ENCODE results near the gene NXT1.
"Not testable (repeated sequence)": the region's sequence is repeated elsewhere in the genome, so short reads cannot be mapped to it uniquely, and the experiment has no call there.

NXT1 gene

DNA sequence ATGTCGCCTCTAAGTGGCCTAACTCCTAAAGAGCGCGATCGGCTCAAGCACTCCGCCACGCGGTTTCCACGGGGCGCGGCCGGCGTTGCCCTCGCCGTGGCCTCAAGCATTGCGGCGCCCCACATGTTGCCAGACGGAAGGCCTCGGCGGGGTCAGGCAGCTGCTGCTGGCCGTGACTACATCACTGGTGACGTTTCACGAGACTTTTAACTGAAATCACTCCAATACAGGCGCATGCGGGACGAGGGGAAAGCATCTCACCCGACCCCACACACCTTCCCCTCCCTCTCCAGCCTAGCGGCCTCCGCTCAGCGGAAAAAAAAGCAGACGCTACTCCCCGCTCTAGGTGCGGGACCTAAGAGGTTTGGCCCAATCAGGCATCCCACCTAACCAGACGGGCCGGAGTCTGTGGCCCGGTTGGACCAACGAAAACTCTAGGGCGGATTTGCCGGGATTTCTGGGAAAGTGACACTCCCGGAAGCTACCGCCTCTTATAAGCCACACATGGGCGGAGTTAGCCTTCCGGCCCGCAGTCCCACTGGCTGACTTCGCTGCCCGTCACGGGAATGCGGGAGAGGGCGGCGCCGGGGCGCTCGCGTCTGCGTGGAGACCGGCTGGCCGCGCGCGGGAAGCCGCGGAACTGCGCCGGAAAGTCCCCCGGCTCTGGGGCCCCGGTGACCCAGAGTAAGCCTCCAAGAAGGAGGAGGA is at the start of gene NXT1:
NXT1 (plus strand) TSS at position 596 of the 708 bp plus-strand sequence. CDS start 3,251 bp downstream, outside the sequence.
- peak; percentile 90 for DNase-seq (ENCODE audit: low read depth)

- DNase-seq (ENCODE audit: low read depth): no peak
These were observed 49.0 kb upstream of the NXT1 start for GRCh38 chr20:23301436-23302050.

DNA sequence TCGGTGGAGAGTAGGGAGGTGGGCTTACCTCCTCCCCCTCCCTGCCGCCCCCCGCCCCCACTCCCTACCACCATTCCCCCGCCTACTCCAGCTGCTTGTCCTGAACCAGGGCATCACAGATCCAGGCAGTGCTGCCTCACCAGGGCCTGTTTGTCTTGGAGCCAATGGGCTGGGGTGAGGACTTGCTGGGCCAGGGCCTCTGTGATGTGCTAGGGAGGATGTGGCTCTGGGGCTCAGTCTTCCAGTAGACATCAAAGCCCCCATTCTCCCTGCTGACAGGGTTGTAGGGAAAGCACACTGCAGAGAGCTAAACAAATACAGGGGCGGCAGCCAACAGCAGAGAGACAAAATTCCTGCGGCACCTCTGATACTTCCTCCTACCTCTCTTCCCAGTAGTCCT is 48.2 kb upstream of the NXT1 start:
- DNase-seq (ENCODE audit: low read depth): no peak

DNA sequence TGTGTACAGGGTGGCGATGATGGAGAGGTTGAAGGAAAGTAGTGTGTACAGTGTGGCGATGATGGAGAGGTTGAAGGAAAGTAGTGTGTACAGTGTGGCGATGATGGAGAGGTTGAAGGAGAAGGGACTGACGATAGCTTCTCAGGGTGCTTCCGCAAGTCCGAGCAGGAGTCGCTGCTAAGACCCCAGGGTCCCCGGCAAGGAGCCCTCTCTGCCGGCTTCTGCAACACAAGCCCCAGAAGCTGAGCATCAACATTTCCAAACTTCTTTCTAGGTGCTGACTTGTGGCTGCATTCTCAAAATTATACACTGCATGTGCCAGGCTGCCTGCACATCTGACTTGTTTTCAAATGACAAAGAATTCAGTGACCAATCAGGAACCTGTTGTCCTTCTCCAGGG is 47.8 kb upstream of the NXT1 start:
- no peak for DNase-seq (ENCODE audit: low read depth)

GRCh38 chr20:23303325-23304102 is 47.1 kb upstream of the NXT1 start:
- no peak for DNase-seq (ENCODE audit: low read depth)

DNA sequence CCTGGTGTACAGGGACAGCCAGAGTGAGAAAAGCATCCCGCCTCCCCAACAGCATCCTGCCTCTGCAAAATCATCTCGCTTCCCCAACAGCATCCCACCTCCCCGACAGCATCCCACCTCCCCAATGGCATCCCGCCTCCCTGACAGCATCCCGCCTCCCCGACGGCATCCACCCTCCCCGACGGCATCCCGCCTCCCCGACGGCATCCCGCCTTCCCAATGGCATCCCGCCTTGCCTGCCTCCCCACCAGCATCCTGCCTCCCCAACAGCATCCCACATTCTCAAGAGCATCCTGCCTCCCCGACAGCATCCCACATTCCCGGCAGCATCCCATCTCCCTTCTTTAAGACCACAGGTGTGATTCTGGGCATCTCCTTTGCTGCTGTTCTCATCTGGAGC is 46.0 kb upstream of the NXT1 start:
- DNase-seq (ENCODE audit: low read depth): no peak

DNA sequence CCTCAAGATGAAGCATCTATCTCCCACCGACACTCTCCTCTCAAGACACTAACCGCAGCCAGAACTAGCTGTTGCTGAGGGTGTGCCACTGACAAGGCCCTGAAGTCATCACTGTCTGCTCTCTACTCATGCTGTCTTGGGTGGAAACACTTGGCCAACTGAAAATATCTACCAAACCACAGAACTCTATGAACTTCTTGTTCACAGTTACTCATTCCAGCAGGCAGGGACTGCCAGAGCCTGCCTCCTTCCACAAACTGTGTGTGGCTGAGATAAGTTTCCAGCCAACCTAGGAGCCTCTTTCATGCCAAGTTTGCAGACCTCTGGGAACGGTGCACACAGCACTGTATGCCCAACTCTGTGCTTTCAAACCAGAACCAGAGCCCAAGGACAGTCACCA is 45.5 kb upstream of the NXT1 start:
- DNase-seq (ENCODE audit: low read depth): no peak

- not testable (repeated sequence) for DNase-seq (ENCODE audit: low read depth)
These were observed 43.2 kb upstream of the NXT1 start for GRCh38 chr20:23307393-23307792.

DNA sequence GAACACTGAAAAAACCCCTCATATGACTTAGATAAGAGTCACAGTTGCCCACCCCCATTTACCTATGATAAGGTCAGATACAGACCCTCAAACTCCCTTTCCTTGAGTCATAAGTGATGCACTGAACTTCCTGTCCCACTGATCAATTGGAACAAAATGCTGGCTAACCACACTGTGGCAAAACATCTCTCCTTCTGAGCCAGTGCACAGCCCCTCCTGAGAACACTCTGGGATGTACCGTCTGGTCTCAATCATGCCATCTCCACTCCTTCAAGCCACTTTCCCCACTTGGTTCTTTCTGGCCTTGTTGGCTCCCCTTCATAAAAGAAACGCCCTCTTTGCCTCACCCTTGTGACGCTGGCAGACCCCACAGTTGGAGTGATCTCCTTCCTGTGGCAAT is 42.6 kb upstream of the NXT1 start:
- no peak for DNase-seq (ENCODE audit: low read depth)

DNA sequence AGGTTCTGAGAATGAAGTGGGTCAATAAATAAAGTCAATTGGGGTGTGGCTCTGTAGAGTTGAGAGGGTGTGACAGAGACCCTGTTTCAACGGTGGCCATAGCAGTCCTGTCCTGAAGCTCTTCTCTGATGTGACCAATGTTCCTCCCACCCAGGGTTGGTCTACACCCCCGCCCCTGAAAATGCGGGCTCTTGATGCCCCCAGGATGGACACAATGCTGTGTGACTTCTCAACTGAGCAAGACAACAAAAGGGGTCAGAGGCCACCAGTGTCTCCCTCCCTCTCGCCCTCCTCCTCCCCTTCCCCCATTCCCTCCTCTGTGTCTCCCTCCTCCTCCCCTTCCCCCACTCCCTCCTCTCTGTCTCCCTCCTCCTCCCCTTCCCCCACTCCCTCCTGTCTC is 41.7 kb upstream of the NXT1 start:
- no peak for DNase-seq (ENCODE audit: low read depth)

GRCh38 chr20:23309781-23310180 is 40.8 kb upstream of the NXT1 start:
- no peak for DNase-seq (ENCODE audit: low read depth)

- no peak for DNase-seq (ENCODE audit: low read depth)
These were observed 38.6 kb upstream of the NXT1 start for GRCh38 chr20:23311947-23312506.

- no peak for DNase-seq (ENCODE audit: low read depth)
These were observed 37.3 kb upstream of the NXT1 start for GRCh38 chr20:23313271-23313670.

- DNase-seq (ENCODE audit: low read depth): no peak
These were observed 35.9 kb upstream of the NXT1 start for GRCh38 chr20:23314699-23315098.

GRCh38 chr20:23315099-23315498 is 35.5 kb upstream of the NXT1 start:
- no peak for DNase-seq (ENCODE audit: low read depth)

DNA sequence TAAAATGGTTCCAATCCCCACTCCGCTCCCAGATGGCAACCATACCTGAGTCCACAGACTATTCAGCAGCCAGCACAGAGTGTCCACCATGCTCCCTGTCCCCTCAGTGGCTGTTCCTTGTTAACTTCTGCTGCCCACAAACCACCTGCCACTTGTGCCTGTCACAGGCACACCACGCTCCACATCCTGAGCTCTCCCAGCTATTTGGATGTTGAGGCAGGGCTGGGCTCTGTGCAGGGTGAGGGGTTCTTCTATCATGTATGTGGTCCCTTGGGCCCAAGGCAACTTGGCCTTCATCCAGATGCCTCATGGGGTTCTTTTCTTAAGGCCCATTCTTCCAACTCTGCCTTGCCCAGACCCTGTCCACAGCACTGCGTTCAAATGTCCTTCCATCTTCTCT is 34.0 kb upstream of the NXT1 start:
- no peak for DNase-seq (ENCODE audit: low read depth)

DNA sequence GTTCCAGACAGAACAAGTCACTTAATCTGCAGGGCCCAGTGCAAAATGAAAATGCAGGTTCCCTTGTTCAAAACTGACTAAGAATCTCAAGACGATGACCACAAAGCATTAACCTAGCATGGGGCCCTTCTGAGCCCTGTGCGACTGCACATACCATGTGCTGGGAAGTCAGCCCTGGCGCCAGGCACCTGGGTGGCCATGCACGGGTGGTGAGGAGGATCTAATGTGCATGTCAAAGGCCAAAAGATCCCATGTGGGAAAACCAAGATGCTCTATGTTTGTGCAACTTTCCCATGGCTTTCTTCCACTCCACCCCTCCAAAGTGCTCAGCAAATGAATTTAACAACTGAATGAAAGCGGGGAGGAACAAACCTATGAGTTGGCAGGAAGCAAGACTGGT is 33.5 kb upstream of the NXT1 start:
- no peak for DNase-seq (ENCODE audit: low read depth)

DNA sequence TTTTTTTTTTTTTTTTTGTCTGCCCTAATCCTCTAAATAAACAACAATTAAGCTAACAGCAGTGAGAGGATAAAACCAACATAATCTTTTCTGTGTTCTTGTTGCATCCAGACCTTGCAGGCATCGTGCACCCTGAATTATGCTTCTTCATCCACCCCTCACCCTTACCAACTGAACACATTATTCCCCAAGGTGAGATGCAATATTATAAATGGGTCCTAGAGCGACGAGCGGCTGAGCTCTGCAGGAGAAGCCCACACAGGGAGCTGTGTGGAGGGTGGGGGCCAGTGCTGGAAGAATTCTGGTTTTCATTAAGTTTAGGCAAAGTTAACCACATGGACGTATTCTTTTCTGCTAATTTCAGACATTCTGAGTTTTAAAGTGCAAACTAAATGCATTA is 32.2 kb upstream of the NXT1 start:
- DNase-seq (ENCODE audit: low read depth): no peak

GRCh38 chr20:23320317-23320716 is 30.3 kb upstream of the NXT1 start:
- no peak for DNase-seq (ENCODE audit: low read depth)

GRCh38 chr20:23325107-23325506 is 25.5 kb upstream of the NXT1 start:
- no peak for DNase-seq (ENCODE audit: low read depth)

DNA sequence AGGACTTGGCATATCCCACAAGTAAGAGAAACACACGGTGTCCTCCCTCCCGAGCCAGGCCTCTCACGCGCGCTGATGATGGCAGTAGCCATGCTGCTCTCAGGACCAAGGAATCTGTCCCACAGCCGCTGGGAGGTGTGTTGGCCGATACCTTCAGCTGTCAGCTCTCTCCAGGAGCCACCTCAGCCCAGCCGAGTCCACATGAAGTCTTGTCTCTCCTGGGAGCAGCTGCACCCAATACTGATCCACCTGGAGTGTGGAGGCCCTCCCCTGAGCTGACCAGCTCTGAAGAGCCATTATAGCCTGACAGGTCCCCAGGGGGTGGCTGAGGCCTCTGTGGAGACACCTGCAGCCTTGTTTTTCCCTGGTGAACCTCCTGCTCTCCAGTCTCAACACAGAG is 23.8 kb upstream of the NXT1 start:
- no peak for DNase-seq (ENCODE audit: low read depth)

GRCh38 chr20:23327617-23328333 is 22.8 kb upstream of the NXT1 start:
- no peak for DNase-seq (ENCODE audit: low read depth)
